H1 (cell line): ENCODE data around the gene PPP2R3B. TPM values are rescaled to one million over a fixed set of nuclear protein-coding genes. Genes with fewer than 3 reads are reported as not detected.

Source experiments
- CEBPB ChIP-seq: IDR thresholded peaks from 2 replicates; pipeline ENCODE4 v1.6.1; 2012; ENCODE audit warnings: low read depth, low read length
- MAFK ChIP-seq: IDR thresholded peaks from 2 replicates; pipeline ENCODE4 v1.6.1; 2012; ENCODE audit warnings: low read depth, mild to moderate bottlenecking, improper control_type of control experiment, low read length
- MAX ChIP-seq: IDR thresholded peaks from 2 replicates; pipeline ENCODE4 v1.6.1; 2012; ENCODE audit warnings: inconsistent platforms
- SP4 ChIP-seq: IDR thresholded peaks from 2 replicates; pipeline ENCODE4 v1.6.1; 2012; ENCODE audit warnings: low read length, inconsistent platforms
- TAF7 ChIP-seq: optimal IDR thresholded peaks from 2 replicates; pipeline ENCODE3; 2011; ENCODE audit warnings: low read depth, mild to moderate bottlenecking, inconsistent platforms, low read length, moderate library complexity, borderline replicate concordance
- polyA plus RNA-seq, 7 experiments: library from polyadenylated mRNA; depleted of rRNA in 3 of 7; stranded (reverse) in 5 of 7; unstranded in 2 of 7; fragments of >200 nt in 5 of 7; fragments of 200-250 nt in 2 of 7; gene quantifications; 1 replicate in 5 of 7; 2 replicates in 1 of 7; 4 replicates in 1 of 7; pipeline versions ENCODE4 v1.2.1 to v1.2.3, GENCODE V29; 2011 to 2013; ENCODE audit warnings: missing spikeins in 2 of 7, mixed read lengths in 2 of 7
- total RNA-seq: library from RNA; stranded (reverse); fragmentation: NEBNext Ultra II Directional; extraction: Animal tissue kit (Norgen Biotek cat#: 25700); gene quantifications from 2 replicates; pipeline ENCODE4 v1.2.1, GENCODE V29; 2021

PPP2R3B gene
- total and polyA plus RNA-seq, 2 of the 8 experiments (the other 6 are each of a cell fraction or from before 2014, with no cell fraction given), result 47.6 to 86.7 TPM

- TF ChIP-seq MAX, result no peak
- TF ChIP-seq SP4, result no peak
- TF ChIP-seq MAFK, result no peak
- TF ChIP-seq TAF7, result no peak
- no peak for TF ChIP-seq CEBPB
These were observed 34.5 kb downstream of the PPP2R3B start (continued) for GRCh38 chrX:352181-352580.
